ENCODE results near the gene PSD2.

PSD2 gene

DNA sequence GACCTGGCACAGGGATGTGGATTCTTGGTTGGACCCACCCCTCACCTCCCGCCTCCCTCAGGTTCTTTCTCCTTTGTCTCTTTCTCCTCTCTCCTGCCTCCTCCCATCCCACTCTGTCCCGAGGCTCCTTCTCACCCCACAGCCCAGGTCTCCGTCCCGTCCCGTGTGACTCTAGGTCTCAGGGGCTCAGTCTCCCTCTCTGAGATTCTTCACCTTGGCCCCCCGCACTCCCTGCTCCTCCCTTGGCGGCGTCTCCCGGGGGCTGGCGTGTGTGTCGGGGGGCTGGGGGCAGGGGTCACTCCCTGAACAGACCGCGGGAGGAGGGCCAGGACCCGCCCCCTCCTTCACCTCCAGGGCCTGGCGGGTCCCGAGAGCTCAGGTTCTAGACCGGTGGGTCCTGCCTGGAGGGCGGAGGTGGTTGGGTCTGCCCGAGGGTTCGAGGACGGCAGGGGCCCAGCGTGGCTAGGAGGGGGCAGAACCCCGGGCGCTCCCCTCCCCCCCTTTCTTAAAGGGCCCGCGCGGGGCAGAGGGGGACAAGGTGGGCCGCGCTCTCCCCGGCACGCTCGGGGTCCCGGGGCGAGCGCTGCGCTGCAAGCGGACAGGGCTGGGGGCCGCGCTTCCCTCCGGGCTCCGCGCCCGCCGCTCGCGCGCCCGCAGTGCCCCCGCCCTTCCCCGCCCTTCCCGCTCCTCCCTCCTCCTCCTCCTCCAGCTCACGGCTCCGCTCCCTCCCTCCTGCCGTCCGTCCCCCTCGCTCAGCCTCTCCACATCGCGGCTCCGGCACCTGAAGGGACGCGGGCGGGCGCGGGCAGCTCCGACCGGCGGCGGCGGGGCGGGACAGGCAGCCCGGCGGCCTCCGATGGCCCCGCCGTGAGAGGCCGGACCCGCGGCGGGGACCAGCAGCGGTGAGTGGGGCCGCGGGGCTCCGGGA is at the start of gene PSD2:
TSS of gene PSD2 (plus strand) at position 735 of the 928 bp plus-strand sequence. CDS start 13,633 bp downstream, outside the sequence.
- no peak for DNase-seq (ENCODE audit: low read depth, low spot score)

DNA sequence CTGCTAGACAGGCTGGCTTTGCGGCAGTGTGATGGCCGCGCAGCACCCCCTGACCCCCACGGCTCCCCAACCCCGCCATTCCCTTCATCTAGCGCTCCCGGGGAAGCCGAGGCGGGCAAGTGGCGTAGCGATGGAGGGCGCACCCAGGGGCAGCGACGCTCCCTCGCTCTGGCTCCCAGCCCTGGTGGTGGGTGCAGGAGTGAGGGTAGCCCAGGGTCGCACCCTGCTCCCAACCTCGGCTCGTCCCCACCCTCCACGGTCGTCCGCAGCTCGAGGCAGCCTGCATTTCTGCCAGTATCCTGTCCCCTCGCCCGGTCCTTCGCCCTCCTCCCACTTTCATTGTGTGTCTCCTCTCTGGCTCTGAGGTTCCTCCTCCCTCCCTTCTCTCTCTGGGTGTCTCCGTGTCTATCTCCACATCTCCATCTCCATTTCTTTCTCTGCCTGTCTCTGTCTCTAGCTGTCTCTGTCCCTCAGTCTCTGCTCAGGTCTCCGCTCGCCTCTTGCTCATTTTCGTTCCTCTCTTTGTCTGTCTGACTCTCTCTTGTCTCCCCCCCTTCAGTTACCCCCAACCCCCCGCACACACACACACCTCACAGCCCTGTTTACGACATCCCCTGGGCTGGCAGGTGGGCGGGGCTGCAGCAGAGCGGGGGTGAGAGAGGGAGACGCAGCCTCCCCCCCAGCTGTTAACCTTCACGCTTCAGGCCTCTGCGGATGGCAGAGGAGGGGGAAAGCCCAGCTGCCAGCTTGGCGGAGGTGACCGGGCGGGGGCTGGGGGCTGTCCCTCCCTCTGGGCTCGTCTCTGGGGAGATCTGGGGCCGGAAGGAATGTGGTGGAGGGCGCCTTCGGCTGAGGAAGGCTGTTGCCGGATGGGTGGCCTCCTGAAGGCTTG is 48.7 kb upstream of the PSD2 start:
- no peak for DNase-seq (ENCODE audit: low read depth, low spot score)

DNA sequence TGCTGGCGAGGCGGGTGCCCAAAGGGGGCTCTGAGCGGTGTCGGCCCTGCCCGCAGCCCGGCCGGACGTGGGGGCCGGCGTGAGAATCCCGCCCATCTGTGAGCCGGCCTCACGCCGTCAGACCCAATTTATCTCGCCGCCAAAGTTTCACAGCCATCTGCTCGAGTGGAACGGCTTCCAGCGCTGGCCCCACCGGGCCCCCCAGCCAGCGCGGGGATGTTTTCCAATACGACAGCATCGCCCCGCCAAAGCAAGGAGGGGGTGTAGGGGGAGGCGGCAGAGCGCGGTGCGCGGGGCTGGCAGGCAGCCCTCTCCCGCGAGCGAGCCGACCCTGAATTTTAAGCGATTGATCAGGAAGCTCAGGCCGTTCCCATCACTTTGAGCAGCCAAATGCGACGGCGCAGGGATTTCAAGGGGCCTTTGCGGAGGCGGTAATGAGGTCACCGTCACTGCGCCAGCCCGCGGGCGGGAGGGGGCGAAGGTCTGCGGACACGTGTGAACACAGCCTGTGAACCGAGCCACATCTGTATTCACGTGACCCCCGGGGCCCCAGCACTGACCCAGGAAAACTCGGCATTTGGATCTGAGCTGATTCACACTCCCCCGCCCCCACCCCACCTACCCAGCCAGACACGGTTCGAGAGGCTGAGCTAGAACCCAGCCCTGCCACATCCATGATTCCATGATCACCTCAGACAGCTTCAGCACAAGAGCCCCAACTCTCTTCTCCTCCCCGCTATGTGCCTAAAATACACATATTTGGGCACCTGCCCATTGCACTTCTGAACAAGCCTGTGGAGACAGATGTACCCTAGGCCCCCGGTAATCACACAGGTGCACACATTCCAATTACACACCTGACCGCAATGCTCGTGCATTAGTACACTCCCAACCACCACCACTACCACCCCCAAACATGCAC is 47.8 kb upstream of the PSD2 start:
- no peak for DNase-seq (ENCODE audit: low read depth, low spot score)

DNA sequence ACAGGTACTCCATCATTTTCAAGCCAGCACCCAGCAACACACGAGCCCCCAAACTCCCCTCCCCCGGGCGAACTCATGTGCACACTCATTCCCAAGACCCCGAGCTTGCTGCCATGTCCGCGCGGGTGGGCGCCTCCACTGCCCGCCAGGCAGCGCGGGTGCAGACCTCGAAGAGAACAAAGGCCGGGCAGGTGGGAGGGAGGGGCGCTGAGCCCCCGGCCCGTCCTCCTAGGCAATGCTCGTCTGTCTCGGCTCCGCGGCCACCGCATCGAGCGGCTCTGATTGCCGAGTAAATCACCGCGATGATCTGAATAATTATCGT is 47.1 kb upstream of the PSD2 start:
- DNase-seq (ENCODE audit: low read depth, low spot score), result no peak

DNA sequence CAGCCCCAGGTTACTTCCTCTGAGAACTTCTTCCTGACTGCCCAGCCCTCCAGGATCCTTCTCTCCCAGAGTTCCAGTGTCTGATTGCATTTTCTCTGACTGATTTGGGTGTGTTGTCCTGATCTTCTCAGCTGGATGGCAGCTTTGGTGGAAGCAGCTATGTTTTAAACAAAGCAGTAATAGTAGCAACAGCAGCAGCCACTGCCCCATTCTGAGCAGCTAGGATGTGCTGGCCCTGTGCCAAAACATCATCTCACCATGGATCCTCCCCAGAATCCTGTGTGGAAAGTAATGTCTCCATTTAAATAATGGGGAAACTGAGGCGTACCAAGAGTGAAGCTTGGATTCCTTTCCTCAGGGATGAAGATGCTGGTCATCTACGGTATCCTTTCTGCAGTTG is 46.4 kb upstream of the PSD2 start:
- no peak for DNase-seq (ENCODE audit: low read depth, low spot score)

DNA sequence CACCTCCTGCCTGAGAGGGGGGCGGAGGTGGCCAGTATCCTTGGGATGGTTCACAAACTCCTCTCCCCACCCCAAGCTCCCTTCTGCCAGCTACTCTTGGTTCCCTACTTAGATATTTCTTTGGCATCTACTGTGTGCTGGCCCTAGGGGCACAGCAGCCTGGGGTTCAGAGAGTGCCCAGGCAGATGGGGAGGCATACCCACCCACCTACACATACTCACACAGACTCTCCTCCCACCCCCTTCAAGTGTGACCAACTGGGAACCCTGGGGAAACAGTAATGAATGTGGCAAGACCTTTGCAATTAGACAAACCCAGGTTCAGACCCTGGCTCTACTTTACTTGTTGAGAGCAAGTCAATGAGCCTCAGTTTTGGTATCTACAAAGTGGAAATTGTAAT is 44.4 kb upstream of the PSD2 start:
- no peak for DNase-seq (ENCODE audit: low read depth, low spot score)

DNA sequence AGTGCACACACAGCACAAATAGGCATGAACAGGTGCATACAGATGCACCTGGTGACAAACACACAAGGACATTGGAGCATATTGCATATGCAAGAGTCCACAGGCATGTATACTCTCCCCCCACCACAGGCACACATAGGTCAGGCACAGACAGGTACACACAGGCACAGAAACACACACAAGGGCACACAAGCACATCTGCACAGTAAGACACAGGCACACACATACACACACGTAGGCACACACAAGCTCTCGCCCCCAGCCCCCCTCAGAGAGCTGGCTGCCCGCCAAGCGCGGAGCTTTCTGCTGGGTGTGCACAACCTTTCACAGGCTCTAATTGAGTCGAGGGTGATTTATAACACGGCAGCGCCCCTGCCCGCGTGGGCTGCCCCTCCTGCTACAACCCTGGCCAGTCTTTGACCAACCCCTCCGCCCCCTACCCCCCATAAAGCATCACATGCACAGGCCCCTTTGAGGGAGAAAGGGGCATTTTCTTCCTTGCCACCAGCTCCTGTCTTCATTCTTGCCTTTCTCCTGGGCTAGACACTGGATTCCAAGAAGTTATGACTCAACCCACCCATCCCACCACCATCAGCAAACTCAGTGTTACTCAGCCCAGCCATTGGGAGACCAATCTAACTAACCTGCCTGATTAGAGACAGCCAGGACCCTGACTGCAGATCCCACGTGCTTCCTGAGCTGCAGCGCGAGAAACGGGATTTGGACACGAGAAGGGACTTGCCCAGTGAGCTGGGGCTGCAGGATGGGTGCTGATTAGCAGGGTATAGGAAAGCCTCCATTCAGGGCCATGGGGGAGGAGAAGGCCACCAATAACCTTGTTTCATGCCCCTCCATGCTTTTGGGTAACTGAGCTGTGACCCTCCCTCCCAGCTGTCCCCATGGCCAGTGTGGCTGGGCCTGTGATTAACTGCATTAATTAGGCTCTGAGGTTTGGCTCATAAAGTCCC is 42.8 kb upstream of the PSD2 start:
- DNase-seq (ENCODE audit: low read depth, low spot score), result no peak

DNA sequence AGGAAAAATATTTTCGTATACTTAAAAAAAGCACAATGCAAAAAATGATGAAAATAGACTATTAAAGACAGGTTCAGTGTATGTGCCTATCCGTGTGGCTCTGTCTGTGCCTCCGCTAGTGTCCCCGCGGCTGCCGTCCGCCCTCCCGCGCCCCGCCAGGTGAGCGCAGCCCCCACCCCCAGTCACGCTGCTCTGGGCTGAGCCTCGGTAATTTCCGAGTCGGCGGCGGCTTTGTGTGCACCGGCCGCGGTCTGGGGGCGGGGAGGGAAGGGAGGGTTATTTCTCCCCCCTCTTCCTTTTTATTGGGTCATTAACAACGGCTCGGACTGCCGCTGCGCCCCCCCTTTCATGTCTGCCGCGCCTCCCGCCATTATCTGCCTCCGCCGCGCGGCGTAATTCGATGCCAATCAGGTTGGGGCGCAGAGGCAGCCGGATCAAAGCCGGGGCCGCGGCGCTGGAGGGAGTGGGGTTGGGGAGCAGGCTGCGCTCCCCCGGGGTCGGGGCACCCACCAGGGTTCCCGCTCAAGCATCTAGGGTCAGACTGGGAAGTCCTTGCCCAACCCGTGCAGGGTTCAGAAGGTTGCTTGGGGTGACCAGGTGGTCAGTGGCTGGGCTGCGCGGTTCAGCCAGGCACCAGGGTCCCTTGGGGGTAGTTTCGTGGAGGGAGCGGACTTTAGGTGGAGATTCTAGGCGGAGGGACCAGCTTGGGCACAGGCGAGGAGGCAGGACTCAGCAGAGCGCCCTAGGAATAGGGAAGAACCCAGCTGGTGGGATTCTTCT is 39.5 kb upstream of the PSD2 start:
- no peak for DNase-seq (ENCODE audit: low read depth, low spot score)

DNA sequence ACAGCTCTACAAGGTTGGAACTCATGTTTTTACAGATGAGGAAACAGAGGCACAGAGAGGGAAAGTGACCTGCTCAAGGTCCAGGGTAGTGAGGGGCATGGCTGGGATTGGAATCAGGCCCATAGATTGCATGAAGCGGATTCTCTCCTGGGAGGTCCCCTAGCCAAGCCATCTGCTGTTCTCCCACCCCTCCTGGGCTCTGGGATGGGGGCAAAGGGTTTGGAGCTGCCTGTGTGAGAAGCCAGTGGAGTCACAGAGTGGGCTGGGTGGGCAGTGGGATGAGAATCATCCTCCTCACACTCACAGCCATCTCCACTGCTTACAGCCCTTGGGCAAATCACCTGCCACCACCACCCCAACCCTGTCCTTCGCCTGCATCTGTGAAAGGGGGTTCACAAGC is 38.6 kb upstream of the PSD2 start:
- DNase-seq (ENCODE audit: low read depth, low spot score), result no peak

DNA sequence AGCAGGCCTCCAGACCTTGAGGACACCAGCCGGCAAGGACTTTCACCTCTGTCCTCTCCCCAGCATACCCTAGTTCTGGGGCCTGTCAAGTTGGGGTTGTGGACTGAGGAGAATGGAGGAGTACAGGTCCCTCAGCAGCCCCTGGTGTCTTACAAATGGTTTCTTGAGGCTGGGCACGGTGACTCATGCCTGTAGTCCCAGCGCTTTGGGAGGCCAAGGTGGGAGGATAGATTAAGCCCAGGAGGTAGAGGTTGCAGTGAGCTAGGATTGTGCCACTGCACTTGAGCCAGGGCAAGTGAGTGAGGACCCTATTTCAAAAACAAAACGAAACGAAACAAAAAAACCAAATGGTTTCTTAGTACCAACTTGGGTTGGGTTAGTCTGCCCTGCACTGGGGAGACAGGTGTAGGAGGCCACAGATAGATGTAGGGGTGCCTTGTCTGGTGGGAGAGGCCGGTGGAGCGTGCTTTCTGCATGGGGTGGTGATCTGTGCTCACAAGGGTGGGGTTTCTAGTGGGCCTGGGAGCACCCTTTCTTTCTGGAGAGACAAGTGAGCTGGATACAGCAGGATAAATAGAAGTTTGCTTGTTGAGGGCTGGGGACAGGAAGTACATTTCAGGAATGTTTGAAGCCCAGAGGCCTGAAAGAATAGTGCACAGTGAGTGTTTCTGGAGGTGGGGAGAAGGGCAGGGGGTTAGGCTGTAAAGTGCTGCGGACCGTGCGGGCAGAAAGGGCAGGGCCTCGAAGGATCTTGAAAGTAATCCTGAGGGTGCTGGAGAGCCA is 37.7 kb upstream of the PSD2 start:
- no peak for DNase-seq (ENCODE audit: low read depth, low spot score)

DNA sequence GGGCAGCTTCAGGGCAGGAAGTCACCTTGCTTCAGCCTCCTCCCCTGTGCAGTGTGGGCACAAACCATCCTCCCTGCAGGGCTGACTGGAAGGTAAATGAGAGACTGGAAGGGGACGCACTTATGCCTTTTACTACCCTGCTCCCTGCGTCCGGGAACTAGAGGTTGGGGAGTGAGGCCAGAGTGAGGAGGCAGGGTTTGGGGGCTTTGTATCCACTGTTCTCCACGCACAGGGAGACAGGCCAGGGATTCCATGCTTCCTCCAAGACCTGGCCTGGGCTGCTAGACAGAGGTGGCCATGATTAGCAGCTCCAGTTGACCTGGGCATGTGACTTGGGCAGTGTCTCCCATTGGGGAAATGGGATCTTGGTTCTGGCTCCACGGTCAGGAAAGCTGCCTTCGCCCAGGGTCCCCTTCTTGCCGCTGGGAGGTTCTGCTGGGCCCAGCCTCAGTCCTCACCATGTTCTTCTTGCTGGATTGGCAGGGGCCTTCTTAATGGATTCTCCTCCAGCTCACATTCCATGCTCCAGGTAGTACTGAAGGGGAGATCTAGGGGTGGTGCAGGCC is 37.0 kb upstream of the PSD2 start:
- no peak for DNase-seq (ENCODE audit: low read depth, low spot score)

DNA sequence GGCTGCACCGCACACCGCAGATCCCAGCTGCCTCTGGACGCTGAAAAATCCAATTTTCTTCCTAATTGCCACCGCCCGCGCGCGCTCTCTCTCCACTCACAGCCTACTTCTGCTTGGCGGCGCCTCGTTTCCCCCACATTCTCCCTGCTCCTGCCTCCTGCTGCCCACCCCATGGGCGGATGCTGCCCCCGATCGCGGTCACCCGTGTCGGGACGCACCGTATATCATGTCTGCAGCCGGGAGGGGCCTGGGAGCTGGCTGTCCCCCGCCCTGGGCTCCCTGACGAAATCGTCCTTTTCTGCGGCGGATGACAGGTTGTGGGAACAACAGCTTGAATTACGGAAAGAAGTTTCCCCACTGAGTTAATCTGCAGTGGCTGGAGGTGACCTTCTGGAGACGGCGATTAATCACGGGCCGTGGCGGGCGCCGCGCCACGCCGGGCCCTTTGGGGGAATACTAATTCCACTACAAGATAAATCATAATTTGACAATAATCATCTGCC is 36.3 kb upstream of the PSD2 start:
- DNase-seq (ENCODE audit: low read depth, low spot score), result no peak

DNA sequence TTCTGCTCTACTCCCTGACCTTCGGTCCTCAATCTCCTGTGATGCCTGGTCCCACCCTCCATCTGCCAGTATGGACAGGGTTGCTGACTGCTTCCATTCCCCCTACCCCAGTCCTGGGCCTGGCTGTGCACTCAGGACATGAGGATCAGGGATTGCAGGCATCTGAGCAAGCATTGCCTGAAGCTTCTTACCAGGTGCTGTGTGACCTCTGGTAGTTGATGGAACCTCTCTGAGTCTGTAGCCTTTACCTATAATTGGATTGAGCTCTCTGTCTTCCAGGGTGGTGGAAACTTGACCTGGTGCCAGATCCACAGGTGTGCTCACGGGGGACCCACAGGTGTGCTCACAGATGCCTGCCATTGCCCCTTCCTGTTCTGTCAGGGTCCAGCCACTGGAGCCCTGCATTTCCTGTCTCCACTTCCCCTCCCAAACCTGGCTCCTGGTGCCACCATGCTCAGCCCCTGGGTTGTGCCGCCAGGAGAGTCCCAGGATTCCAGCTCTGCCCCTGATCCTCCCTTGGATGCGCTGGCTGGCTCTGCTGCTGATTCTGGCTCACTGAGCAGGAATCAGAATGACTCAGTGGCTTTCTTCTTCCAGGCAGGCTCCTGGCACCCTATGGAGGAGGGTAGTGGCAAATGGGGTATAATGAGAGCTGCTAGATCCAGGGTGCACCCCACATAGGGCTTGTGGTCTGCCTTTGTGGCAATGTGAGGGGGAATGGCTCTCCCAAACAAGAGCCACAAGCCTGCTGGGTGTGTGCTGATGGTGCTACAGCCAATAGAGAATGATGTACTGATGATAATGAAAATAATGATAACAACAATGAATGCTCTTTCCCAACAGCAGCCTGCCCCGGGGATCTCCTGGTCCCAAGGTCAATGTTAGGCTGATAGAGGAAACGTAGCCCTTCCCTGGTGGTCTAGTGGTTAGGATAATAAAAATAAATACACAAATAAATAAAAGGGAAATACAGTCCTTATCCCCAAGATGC is 35.2 kb upstream of the PSD2 start:
- no peak for DNase-seq (ENCODE audit: low read depth, low spot score)

DNA sequence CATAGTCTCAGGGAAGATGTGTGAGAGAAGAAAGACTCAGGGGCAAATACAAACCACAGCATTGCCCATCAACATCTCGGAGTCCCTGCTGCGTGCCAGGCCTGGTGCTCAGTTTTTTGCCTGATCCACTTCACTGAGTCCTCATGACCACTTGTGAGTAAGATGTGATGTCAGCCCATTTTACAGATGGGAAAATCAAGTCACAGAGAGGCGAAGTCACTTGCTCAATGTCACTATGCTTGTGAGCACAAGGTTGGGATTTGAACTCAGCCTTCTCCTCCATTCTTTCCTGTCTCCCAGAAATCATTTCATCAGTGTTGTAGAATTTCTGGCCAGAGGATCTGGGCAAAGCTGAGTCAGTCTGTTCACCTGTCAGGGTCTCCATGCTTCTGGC is 34.6 kb upstream of the PSD2 start:
- DNase-seq (ENCODE audit: low read depth, low spot score), result no peak

DNA sequence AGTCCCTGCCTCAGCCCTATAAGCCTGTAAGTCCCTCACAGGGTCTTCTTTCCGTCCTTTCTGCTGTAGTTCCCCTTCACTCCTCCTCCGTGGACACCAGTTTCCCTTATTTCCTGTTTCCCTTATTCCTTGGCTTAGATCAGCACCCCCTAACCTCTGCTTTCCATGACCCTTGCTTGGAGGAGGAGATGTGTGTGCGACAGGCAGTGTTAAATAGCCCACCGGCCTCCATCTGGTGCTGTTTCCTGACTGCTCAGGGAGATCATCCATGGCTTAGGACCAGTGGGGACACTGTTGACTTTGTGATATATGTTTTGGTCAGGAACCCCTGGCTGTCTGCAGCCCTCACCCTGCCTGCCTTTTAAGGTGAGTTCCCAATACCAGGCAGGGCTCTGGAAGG is 34.1 kb upstream of the PSD2 start:
- no peak for DNase-seq (ENCODE audit: low read depth, low spot score)

DNA sequence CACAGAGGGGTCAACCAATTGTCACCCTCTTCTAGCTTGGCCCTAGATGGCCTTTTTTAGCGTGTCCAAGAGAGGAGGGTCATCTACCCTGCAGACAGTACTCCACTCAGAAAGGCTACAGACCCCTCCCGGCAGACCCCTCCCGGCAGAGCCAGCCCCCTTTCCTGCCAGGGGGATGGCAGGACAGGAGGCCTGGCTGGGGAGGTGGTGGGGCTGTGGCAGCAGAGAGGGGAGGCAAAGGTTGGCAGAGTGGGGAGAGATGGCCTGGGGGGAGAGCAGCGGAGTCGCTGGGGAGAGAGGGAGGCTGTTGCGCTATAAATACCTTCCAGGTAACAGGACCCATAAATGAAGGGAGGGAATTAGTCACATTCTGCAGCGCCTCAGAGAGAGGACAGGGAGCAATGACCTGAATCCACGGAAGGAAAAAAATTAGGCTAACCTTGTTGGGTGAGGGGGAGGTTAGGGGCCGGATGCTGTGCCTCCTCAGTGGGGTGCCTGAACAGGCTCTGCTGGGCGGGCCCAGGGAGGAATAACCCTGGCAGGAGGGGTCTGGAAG is 32.9 kb upstream of the PSD2 start:
- no peak for DNase-seq (ENCODE audit: low read depth, low spot score)

Data from brain pericyte (primary cell).